GM12878 (cell line): ENCODE measurements around the gene PRRT3.

Experiments
- CTCF ChIP-seq, 3 experiments: IDR thresholded peaks in 2 of 3; conservative IDR thresholded peaks in 1 of 3; 2 replicates each; pipeline ENCODE4 v1.5.1; 2011; ENCODE audit warnings: low read depth in 3 of 3, low read length in 3 of 3, mild to moderate bottlenecking in 3 of 3, control low read depth in 2 of 3, moderate library complexity in 2 of 3, inconsistent platforms in 1 of 3, mixed read lengths in 1 of 3; ENCODE audit not compliant: control insufficient read depth in 2 of 3, insufficient read depth in 1 of 3; ENCODE audit errors: extremely low read depth in 1 of 3
- E2F4 ChIP-seq: IDR thresholded peaks from 2 replicates; pipeline ENCODE4 v1.6.1; 2012; ENCODE audit warnings: low read depth, low read length, improper control_type of control experiment
- EZH2 ChIP-seq: IDR thresholded peaks from 2 replicates; pipeline ENCODE4 v1.6.1; 2012; ENCODE audit warnings: low read depth, mild to moderate bottlenecking, control low read depth, inconsistent platforms, low read length, borderline replicate concordance; ENCODE audit not compliant: control insufficient read depth
- FOXM1 ChIP-seq: IDR thresholded peaks from 2 replicates; pipeline ENCODE4 v1.6.1; 2012; ENCODE audit warnings: low read depth, mild to moderate bottlenecking, inconsistent platforms, low read length, moderate library complexity
- HDAC2 ChIP-seq: fragments of 200-600 bp; sonication (generic); IDR thresholded peaks from 2 replicates; pipeline ENCODE4 v1.6.1; 2017
- KDM1A ChIP-seq: fragments of 200-600 bp; sonication (generic); IDR thresholded peaks from 2 replicates; pipeline ENCODE4 v1.6.1; 2016; ENCODE audit warnings: borderline replicate concordance
- NBN ChIP-seq: fragments of 450-650 bp; IDR thresholded peaks from 2 replicates; pipeline ENCODE4 v1.6.1; 2016
- POLR2A ChIP-seq: IDR thresholded peaks from 2 replicates; pipeline ENCODE4 v1.6.1; 2011; ENCODE audit warnings: low read depth, mild to moderate bottlenecking, low read length
- SMARCA5 ChIP-seq: fragments of 450-650 bp; IDR thresholded peaks from 2 replicates; pipeline ENCODE4 v1.6.1; 2017; ENCODE audit warnings: mild to moderate bottlenecking
- SMC3 ChIP-seq: IDR thresholded peaks from 2 replicates; pipeline ENCODE4 v1.6.1; 2011; ENCODE audit warnings: low read length, improper control_type of control experiment, borderline replicate concordance
- TCF12 ChIP-seq: IDR thresholded peaks from 2 replicates; pipeline ENCODE4 v1.6.1; 2011; ENCODE audit warnings: low read depth, mild to moderate bottlenecking, low read length
- USF2 ChIP-seq: IDR thresholded peaks from 2 replicates; pipeline ENCODE4 v1.6.1; 2011; ENCODE audit warnings: low read depth, low read length, improper control_type of control experiment, borderline replicate concordance

GRCh38 chr3:9914559-9915253, 37.5 kb downstream of the PRRT3 start:
- no peak for TF ChIP-seq USF2
- TF ChIP-seq EZH2: no peak
- TF ChIP-seq POLR2A: no peak
- TF ChIP-seq SMC3: no peak
- no peak for TF ChIP-seq KDM1A
- TF ChIP-seq CTCF (IDR thresholded peaks at IDR 0.05 in 2 of 3, conservative IDR thresholded peaks at IDR 0.05 in 1 of 3; ENCODE audit: control insufficient read depth in 2 of 3, extremely low read depth in 1 of 3, insufficient read depth in 1 of 3, low read depth in 3 of 3, low read length in 3 of 3): no peak
- TF ChIP-seq FOXM1: no peak
- no peak for TF ChIP-seq NBN
- no peak for TF ChIP-seq HDAC2
- no peak for TF ChIP-seq SMARCA5
- no peak for TF ChIP-seq E2F4
- no peak for TF ChIP-seq TCF12
